ENCODE results near the gene EPHA10.

DNA sequence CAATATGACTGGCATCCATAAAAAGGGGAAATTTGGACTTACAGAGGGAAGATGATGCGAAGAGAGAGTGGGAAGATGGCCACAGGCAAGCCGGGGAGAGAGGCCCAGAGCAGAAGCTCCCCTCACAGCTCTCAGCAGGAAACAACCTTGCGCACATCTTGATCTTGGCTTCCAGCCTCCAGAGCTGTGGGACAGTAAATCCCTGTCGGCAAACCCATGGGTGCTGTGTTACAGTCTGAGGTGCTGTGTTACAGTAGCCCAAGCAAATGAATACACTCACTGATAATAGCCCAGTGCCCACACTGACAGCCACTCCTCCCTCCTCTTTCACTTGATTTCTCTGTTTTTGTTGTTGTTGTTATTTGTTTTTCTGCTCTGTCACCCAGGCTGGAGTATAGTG lies 50.2 kb downstream of the EPHA10 start:
- TF ChIP-seq CTCF (IDR thresholded peaks at IDR 0.05), result no peak
- TF ChIP-seq CBFB (CRISPR knock-in tag; IDR thresholded peaks at IDR 0.05; ENCODE audit: low read depth), result no peak
- TF ChIP-seq TCF7 (CRISPR knock-in tag; IDR thresholded peaks at IDR 0.05; ENCODE audit: low read depth), result no peak
- TF ChIP-seq, protein P1, sequence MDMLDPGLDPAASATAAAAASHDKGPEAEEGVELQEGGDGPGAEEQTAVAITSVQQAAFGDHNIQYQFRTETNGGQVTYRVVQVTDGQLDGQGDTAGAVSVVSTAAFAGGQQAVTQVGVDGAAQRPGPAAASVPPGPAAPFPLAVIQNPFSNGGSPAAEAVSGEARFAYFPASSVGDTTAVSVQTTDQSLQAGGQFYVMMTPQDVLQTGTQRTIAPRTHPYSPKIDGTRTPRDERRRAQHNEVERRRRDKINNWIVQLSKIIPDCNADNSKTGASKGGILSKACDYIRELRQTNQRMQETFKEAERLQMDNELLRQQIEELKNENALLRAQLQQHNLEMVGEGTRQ (CRISPR knock-in tag; IDR thresholded peaks at IDR 0.05), result no peak
- no peak for TF ChIP-seq NFE2L1 (CRISPR knock-in tag; IDR thresholded peaks at IDR 0.05)
- no peak for TF ChIP-seq ZNF416 (CRISPR knock-in tag; IDR thresholded peaks at IDR 0.05)
- TF ChIP-seq FOXP1 (CRISPR knock-in tag; IDR thresholded peaks at IDR 0.05; ENCODE audit: borderline replicate concordance), result no peak
- TF ChIP-seq IRF1 (CRISPR knock-in tag; IDR thresholded peaks at IDR 0.05), result no peak
- TF ChIP-seq, protein P2, sequence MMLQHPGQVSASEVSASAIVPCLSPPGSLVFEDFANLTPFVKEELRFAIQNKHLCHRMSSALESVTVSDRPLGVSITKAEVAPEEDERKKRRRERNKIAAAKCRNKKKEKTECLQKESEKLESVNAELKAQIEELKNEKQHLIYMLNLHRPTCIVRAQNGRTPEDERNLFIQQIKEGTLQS (CRISPR knock-in tag; conservative IDR thresholded peaks at IDR 0.05), result no peak
- TF ChIP-seq ZNF138 (CRISPR knock-in tag; conservative IDR thresholded peaks at IDR 0.05), result no peak
- no peak for TF ChIP-seq ELF4 (CRISPR knock-in tag; IDR thresholded peaks at IDR 0.05; ENCODE audit: low read depth)
- no peak for TF ChIP-seq ETV6 (CRISPR knock-in tag; IDR thresholded peaks at IDR 0.05)
- TF ChIP-seq, protein P3, sequence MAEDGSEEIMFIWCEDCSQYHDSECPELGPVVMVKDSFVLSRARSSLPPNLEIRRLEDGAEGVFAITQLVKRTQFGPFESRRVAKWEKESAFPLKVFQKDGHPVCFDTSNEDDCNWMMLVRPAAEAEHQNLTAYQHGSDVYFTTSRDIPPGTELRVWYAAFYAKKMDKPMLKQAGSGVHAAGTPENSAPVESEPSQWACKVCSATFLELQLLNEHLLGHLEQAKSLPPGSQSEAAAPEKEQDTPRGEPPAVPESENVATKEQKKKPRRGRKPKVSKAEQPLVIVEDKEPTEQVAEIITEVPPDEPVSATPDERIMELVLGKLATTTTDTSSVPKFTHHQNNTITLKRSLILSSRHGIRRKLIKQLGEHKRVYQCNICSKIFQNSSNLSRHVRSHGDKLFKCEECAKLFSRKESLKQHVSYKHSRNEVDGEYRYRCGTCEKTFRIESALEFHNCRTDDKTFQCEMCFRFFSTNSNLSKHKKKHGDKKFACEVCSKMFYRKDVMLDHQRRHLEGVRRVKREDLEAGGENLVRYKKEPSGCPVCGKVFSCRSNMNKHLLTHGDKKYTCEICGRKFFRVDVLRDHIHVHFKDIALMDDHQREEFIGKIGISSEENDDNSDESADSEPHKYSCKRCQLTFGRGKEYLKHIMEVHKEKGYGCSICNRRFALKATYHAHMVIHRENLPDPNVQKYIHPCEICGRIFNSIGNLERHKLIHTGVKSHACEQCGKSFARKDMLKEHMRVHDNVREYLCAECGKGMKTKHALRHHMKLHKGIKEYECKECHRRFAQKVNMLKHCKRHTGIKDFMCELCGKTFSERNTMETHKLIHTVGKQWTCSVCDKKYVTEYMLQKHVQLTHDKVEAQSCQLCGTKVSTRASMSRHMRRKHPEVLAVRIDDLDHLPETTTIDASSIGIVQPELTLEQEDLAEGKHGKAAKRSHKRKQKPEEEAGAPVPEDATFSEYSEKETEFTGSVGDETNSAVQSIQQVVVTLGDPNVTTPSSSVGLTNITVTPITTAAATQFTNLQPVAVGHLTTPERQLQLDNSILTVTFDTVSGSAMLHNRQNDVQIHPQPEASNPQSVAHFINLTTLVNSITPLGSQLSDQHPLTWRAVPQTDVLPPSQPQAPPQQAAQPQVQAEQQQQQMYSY (CRISPR knock-in tag; IDR thresholded peaks at IDR 0.05), result no peak

Data from WTC11 (cell line).